Panc1 (cell line): ENCODE measurements around the gene ITGB1. TPM values are rescaled to one million over a fixed set of nuclear protein-coding genes. Genes with fewer than 3 reads are reported as not detected.

Experiments
- ATAC-seq: fragments of 200-7000 bp; cut with Tn5 transposase; 2 replicates; pipeline ENCODE4 v1.9.1; 2020; ENCODE audit warnings: mild to moderate bottlenecking, moderate library complexity
- BruUV-seq: library from RNA; stranded (reverse); fragments of 400-500 nt; replicated peaks from 2 replicates; lab custom pipeline; 2021; lab: Mats Ljungman, UMichigan
- CTCF ChIA-PET: fragments of 300-600 bp; sonication (Branson Sonifier 250); formaldehyde crosslinking; loops from one replicate; lab custom pipeline; 2022; ENCODE audit warnings: antibody characterized with exemption; lab: Charles Lee
- POLR2A ChIA-PET: fragments of 300-600 bp; sonication (Branson Sonifier 250); formaldehyde crosslinking; loops from one replicate; lab custom pipeline; 2022; ENCODE audit warnings: antibody characterized with exemption; lab: Charles Lee
- DNase-seq: peaks from one replicate; pipeline ENCODE4 v3.0.0-alpha.2; 2010; ENCODE audit warnings: low read depth, low spot score
- H3K27ac ChIP-seq: 2 replicates; pipeline ENCODE4 v1.5.1; 2011; ENCODE audit warnings: mild to moderate bottlenecking, low read length, inconsistent platforms
- H3K27me3 ChIP-seq: fragments of 200-500 bp; sonication (Bioruptor generic); 2 replicates; pipeline ENCODE4 v1.6.0; 2014; ENCODE audit warnings: low read length, inconsistent platforms; ENCODE audit not compliant: control insufficient read depth, insufficient read depth
- H3K36me3 ChIP-seq: fragments of 200-500 bp; sonication (Bioruptor generic); 2 replicates; pipeline ENCODE4 v1.5.1; 2014; ENCODE audit warnings: inconsistent platforms, mild to moderate bottlenecking, low read length, moderate library complexity; ENCODE audit not compliant: control insufficient read depth, insufficient read depth
- H3K4me1 ChIP-seq: 2 replicates; pipeline ENCODE4 v1.5.1; 2011; ENCODE audit warnings: inconsistent platforms, mild to moderate bottlenecking, low read length, moderate library complexity; ENCODE audit not compliant: control insufficient read depth, insufficient read depth
- H3K4me3 ChIP-seq, 2 experiments: 2 replicates each; pipeline ENCODE4 v1.5.1; 2011 to 2012; ENCODE audit warnings: low read depth in 2 of 2, low read length in 2 of 2, mild to moderate bottlenecking in 2 of 2, inconsistent platforms in 1 of 2, moderate library complexity in 1 of 2
- H3K9me3 ChIP-seq: fragments of 200-500 bp; sonication (Bioruptor generic); 2 replicates; pipeline ENCODE4 v1.5.1; 2014; ENCODE audit warnings: low read depth, mild to moderate bottlenecking, inconsistent platforms, low read length, moderate library complexity; ENCODE audit not compliant: control insufficient read depth, insufficient read depth
- POLR2AphosphoS5 ChIP-seq: IDR thresholded peaks from 2 replicates; pipeline ENCODE4 v1.6.1; 2012; ENCODE audit warnings: mild to moderate bottlenecking, low read depth, low read length, moderate library complexity
- SIN3A ChIP-seq: IDR thresholded peaks from 2 replicates; pipeline ENCODE4 v1.6.1; 2012; ENCODE audit warnings: low read depth, mild to moderate bottlenecking, low read length, moderate library complexity, borderline replicate concordance; ENCODE audit not compliant: insufficient read depth
- TCF7L2 ChIP-seq: IDR thresholded peaks from 2 replicates; pipeline ENCODE4 v1.6.1; 2011; ENCODE audit warnings: mild to moderate bottlenecking, low read depth, low read length, inconsistent platforms
- in situ Hi-C: cut with HindIII; loops from 2 replicates; pipeline ENCODE4 v1.10.0; 2016; ENCODE audit warnings: low sequenced_read_pairs, low pct_unique_long_range_greater_than_20kb
- intact Hi-C: fragments of 100-400 bp; cut with micrococcal nuclease; formaldehyde crosslinking; loops from one replicate; pipeline ENCODE4 v1.10.0; 2022; ENCODE audit not compliant: unreplicated experiment
- total RNA-seq: library from RNA; stranded (reverse); gene quantifications from one replicate; pipeline ENCODE4 v1.2.1, GENCODE V29; 2021; ENCODE audit not compliant: unreplicated experiment
- TF ChIP-seq, protein P1 (sequence below), 2 experiments: IDR thresholded peaks; 2 replicates each; pipeline ENCODE4 v1.6.1; 2011 to 2012; ENCODE audit warnings: low read depth in 2 of 2, control low read depth in 1 of 2, low read length in 1 of 2, mild to moderate bottlenecking in 1 of 2, moderate library complexity in 1 of 2; ENCODE audit not compliant: insufficient read depth in 1 of 2
- TF ChIP-seq, protein P2 (sequence below): fragments of 450-650 bp; IDR thresholded peaks from 2 replicates; pipeline ENCODE4 v1.5.1; 2017; ENCODE audit warnings: mild to moderate bottlenecking

Gene ITGB1
- total RNA-seq, 1 experiment from 2014 or later: 803 TPM

DNA sequence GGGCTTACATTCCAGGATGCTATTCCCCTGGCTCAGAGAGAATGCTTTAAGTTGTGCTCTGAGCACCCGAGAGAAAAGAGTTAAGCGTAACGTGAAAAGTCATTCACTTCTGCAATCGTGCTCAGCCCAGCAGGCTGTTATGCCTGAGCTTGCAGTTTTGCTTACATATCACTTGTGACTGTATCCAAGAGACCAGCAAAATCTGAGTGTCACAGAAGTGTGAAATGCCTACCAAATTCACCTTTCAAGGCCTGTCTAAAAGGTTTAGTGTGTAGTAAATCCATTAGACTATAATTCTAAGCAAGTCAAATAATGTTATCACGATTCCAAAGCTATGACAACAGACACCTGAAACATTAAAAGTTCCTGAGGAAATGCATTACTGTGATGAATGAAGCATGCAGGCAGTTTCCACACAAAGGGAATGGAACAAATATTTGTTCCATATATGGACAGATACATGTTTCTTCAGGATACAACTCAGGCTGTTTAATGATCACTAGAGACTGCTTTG lies 20.1 kb downstream of the ITGB1 start:
- TF ChIP-seq, protein P1, sequence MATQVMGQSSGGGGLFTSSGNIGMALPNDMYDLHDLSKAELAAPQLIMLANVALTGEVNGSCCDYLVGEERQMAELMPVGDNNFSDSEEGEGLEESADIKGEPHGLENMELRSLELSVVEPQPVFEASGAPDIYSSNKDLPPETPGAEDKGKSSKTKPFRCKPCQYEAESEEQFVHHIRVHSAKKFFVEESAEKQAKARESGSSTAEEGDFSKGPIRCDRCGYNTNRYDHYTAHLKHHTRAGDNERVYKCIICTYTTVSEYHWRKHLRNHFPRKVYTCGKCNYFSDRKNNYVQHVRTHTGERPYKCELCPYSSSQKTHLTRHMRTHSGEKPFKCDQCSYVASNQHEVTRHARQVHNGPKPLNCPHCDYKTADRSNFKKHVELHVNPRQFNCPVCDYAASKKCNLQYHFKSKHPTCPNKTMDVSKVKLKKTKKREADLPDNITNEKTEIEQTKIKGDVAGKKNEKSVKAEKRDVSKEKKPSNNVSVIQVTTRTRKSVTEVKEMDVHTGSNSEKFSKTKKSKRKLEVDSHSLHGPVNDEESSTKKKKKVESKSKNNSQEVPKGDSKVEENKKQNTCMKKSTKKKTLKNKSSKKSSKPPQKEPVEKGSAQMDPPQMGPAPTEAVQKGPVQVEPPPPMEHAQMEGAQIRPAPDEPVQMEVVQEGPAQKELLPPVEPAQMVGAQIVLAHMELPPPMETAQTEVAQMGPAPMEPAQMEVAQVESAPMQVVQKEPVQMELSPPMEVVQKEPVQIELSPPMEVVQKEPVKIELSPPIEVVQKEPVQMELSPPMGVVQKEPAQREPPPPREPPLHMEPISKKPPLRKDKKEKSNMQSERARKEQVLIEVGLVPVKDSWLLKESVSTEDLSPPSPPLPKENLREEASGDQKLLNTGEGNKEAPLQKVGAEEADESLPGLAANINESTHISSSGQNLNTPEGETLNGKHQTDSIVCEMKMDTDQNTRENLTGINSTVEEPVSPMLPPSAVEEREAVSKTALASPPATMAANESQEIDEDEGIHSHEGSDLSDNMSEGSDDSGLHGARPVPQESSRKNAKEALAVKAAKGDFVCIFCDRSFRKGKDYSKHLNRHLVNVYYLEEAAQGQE (IDR thresholded peaks at IDR 0.05; ENCODE audit: insufficient read depth in 1 of 2, low read depth in 2 of 2, low read length in 1 of 2): no peak
- TF ChIP-seq TCF7L2 (no peak), POLR2AphosphoS5 (no peak), SIN3A (no peak)
- TF ChIP-seq, protein P2, sequence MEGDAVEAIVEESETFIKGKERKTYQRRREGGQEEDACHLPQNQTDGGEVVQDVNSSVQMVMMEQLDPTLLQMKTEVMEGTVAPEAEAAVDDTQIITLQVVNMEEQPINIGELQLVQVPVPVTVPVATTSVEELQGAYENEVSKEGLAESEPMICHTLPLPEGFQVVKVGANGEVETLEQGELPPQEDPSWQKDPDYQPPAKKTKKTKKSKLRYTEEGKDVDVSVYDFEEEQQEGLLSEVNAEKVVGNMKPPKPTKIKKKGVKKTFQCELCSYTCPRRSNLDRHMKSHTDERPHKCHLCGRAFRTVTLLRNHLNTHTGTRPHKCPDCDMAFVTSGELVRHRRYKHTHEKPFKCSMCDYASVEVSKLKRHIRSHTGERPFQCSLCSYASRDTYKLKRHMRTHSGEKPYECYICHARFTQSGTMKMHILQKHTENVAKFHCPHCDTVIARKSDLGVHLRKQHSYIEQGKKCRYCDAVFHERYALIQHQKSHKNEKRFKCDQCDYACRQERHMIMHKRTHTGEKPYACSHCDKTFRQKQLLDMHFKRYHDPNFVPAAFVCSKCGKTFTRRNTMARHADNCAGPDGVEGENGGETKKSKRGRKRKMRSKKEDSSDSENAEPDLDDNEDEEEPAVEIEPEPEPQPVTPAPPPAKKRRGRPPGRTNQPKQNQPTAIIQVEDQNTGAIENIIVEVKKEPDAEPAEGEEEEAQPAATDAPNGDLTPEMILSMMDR: no peak
- Histone ChIP-seq H3K4me3 (no peak overlapping the region; a peak in 1 of 4 replicates), H3K4me1 (peaks cover 91% of the 10 kb centered on the region), H3K36me3 (peaks cover 18% of the 10 kb centered on the region), H3K27ac (peak overlapping the region; percentile 84), H3K27me3 (no peaks in the 10 kb centered on the region), H3K9me3 (no peaks in the 10 kb centered on the region)
- intact Hi-C loops: no loop called here
- ChIA-PET POLR2A (no interaction called here), CTCF (no interaction called here)
- no TSS peak for BruUV-seq
- in situ Hi-C loops: no loop called here
- 0 out of 2 replicates have a peak, but pooled peaks have one; percentile 20 for ATAC-seq
- DNase-seq: no peak

DNA sequence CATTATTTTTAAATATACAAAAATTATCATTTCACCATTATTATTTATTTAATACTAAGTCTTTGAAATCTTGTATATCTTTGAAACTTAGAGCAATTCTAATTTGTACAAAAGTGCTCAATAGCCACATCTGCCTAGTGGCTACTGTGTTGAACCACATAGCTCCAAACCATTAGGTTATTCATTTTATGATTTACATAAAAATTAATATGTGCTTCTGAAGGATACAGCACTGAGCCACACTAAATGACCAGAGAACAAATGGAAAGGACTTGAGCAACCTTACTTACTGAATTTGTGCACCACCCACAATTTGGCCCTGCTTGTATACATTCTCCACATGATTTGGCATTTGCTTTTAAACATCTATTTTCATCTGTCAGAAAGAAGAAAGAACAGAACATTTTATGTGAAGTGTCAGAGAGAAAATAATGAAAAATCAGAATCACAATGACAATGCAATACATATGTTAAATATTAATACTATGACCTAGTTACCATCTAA lies 25.8 kb downstream of the ITGB1 start:
- ChIA-PET POLR2A (interaction anchor here (0.6 kb wide), 1 partner anchor 13 kb away, joined by 3 read pairs; no protein-coding TSS in a partner anchor), CTCF (no interaction called here)
- peaks cover 78% of the 10 kb centered on the region for H3K4me1 ChIP-seq
- H3K27me3 ChIP-seq: no peaks in the 10 kb centered on the region
- in situ Hi-C loops: no loop called here
- peak overlapping the region; percentile 86 for H3K27ac ChIP-seq
- no TSS peak for BruUV-seq
- TF ChIP-seq, protein P1 (IDR thresholded peaks at IDR 0.05; ENCODE audit: insufficient read depth in 1 of 2, low read depth in 2 of 2, low read length in 1 of 2): no peak
- TF ChIP-seq POLR2AphosphoS5 (no peak), SIN3A (no peak), TCF7L2 (no peak)
- TF ChIP-seq, protein P2: no peak
- peaks cover 54% of the 10 kb centered on the region for H3K36me3 ChIP-seq
- no peak for DNase-seq
- ATAC-seq: no peak
- intact Hi-C loops: no loop called here
- no peaks in the 10 kb centered on the region for H3K9me3 ChIP-seq
- no peak overlapping the region for H3K4me3 ChIP-seq
